Panc1 (cell line): ENCODE results near the gene ARSG. TPM values are rescaled to one million over a fixed set of nuclear protein-coding genes. Genes with fewer than 3 reads are reported as not detected.

Source experiments
- ATAC-seq: fragments of 200-7000 bp; cut with Tn5 transposase; 2 replicates; pipeline ENCODE4 v1.9.1; 2020; ENCODE audit warnings: mild to moderate bottlenecking, moderate library complexity
- BruUV-seq: library from RNA; stranded (reverse); fragments of 400-500 nt; replicated peaks from 2 replicates; lab custom pipeline; 2021; lab: Mats Ljungman, UMichigan
- CTCF ChIA-PET: fragments of 300-600 bp; sonication (Branson Sonifier 250); formaldehyde crosslinking; loops from one replicate; lab custom pipeline; 2022; ENCODE audit warnings: antibody characterized with exemption; lab: Charles Lee
- POLR2A ChIA-PET: fragments of 300-600 bp; sonication (Branson Sonifier 250); formaldehyde crosslinking; loops from one replicate; lab custom pipeline; 2022; ENCODE audit warnings: antibody characterized with exemption; lab: Charles Lee
- DNase-seq: peaks from one replicate; pipeline ENCODE4 v3.0.0-alpha.2; 2010; ENCODE audit warnings: low read depth, low spot score
- H3K27ac ChIP-seq: 2 replicates; pipeline ENCODE4 v1.5.1; 2011; ENCODE audit warnings: mild to moderate bottlenecking, low read length, inconsistent platforms
- H3K27me3 ChIP-seq: fragments of 200-500 bp; sonication (Bioruptor generic); 2 replicates; pipeline ENCODE4 v1.6.0; 2014; ENCODE audit warnings: low read length, inconsistent platforms; ENCODE audit not compliant: control insufficient read depth, insufficient read depth
- H3K36me3 ChIP-seq: fragments of 200-500 bp; sonication (Bioruptor generic); 2 replicates; pipeline ENCODE4 v1.5.1; 2014; ENCODE audit warnings: inconsistent platforms, mild to moderate bottlenecking, low read length, moderate library complexity; ENCODE audit not compliant: control insufficient read depth, insufficient read depth
- H3K4me1 ChIP-seq: 2 replicates; pipeline ENCODE4 v1.5.1; 2011; ENCODE audit warnings: inconsistent platforms, mild to moderate bottlenecking, low read length, moderate library complexity; ENCODE audit not compliant: control insufficient read depth, insufficient read depth
- H3K4me3 ChIP-seq, 2 experiments: 2 replicates each; pipeline ENCODE4 v1.5.1; 2011 to 2012; ENCODE audit warnings: low read depth in 2 of 2, low read length in 2 of 2, mild to moderate bottlenecking in 2 of 2, inconsistent platforms in 1 of 2, moderate library complexity in 1 of 2
- H3K9me3 ChIP-seq: fragments of 200-500 bp; sonication (Bioruptor generic); 2 replicates; pipeline ENCODE4 v1.5.1; 2014; ENCODE audit warnings: low read depth, mild to moderate bottlenecking, inconsistent platforms, low read length, moderate library complexity; ENCODE audit not compliant: control insufficient read depth, insufficient read depth
- CTCF ChIP-seq: fragments of 450-650 bp; IDR thresholded peaks from 2 replicates; pipeline ENCODE4 v1.5.1; 2017; ENCODE audit warnings: mild to moderate bottlenecking
- POLR2AphosphoS5 ChIP-seq: IDR thresholded peaks from 2 replicates; pipeline ENCODE4 v1.6.1; 2012; ENCODE audit warnings: mild to moderate bottlenecking, low read depth, low read length, moderate library complexity
- REST ChIP-seq, 2 experiments: IDR thresholded peaks; 2 replicates each; pipeline ENCODE4 v1.6.1; 2011 to 2012; ENCODE audit warnings: low read depth in 2 of 2, control low read depth in 1 of 2, low read length in 1 of 2, mild to moderate bottlenecking in 1 of 2, moderate library complexity in 1 of 2; ENCODE audit not compliant: insufficient read depth in 1 of 2
- SIN3A ChIP-seq: IDR thresholded peaks from 2 replicates; pipeline ENCODE4 v1.6.1; 2012; ENCODE audit warnings: low read depth, mild to moderate bottlenecking, low read length, moderate library complexity, borderline replicate concordance; ENCODE audit not compliant: insufficient read depth
- TCF7L2 ChIP-seq: IDR thresholded peaks from 2 replicates; pipeline ENCODE4 v1.6.1; 2011; ENCODE audit warnings: mild to moderate bottlenecking, low read depth, low read length, inconsistent platforms
- in situ Hi-C: cut with HindIII; loops from 2 replicates; pipeline ENCODE4 v1.10.0; 2016; ENCODE audit warnings: low sequenced_read_pairs, low pct_unique_long_range_greater_than_20kb
- intact Hi-C: fragments of 100-400 bp; cut with micrococcal nuclease; formaldehyde crosslinking; loops from one replicate; pipeline ENCODE4 v1.10.0; 2022; ENCODE audit not compliant: unreplicated experiment
- total RNA-seq: library from RNA; stranded (reverse); gene quantifications from one replicate; pipeline ENCODE4 v1.2.1, GENCODE V29; 2021; ENCODE audit not compliant: unreplicated experiment

Gene ARSG
- total RNA-seq, 1 experiment from 2014 or later = 2.3 TPM

GRCh38 chr17:68432086-68432864, 141.0 kb downstream of the ARSG start:
- TF ChIP-seq TCF7L2 (no peak), SIN3A (no peak), POLR2AphosphoS5 (no peak), CTCF (no peak; the same call in 1 of the 2 replicates), REST (IDR thresholded peaks at IDR 0.05; ENCODE audit: insufficient read depth in 1 of 2, low read depth in 2 of 2, low read length in 1 of 2) (no peak)
- in situ Hi-C loops = no loop called here
- Histone ChIP-seq H3K27ac (no peak overlapping the region), H3K4me1 (no peaks in the 10 kb centered on the region), H3K36me3 (no peaks in the 10 kb centered on the region), H3K27me3 (no peaks in the 10 kb centered on the region), H3K4me3 (no peak overlapping the region), H3K9me3 (no peaks in the 10 kb centered on the region)
- intact Hi-C loops = no loop called here
- ATAC-seq = no peak
- ChIA-PET CTCF (interaction anchor here (0.6 kb wide), 1 partner anchor 226 kb away, joined by 4 read pairs; no protein-coding TSS in a partner anchor), POLR2A (no interaction called here)
- no TSS peak for BruUV-seq
- no peak for DNase-seq

- CTCF ChIA-PET = no interaction called here
- no TSS peak for BruUV-seq
- POLR2A ChIA-PET = no interaction called here
These were observed 141.9 kb downstream of the ARSG start for GRCh38 chr17:68433211-68433610.

More at GRCh38 chr17:68433211-68433610, 141.9 kb downstream of the ARSG start:
- Histone ChIP-seq H3K36me3 (no peaks in the 10 kb centered on the region), H3K4me3 (no peak overlapping the region), H3K4me1 (no peaks in the 10 kb centered on the region), H3K27ac (no peak overlapping the region), H3K9me3 (no peaks in the 10 kb centered on the region), H3K27me3 (no peaks in the 10 kb centered on the region)
- DNase-seq (no peak), ATAC-seq (no peak)
- in situ Hi-C loops (no loop called here), intact Hi-C loops (no loop called here)
- TF ChIP-seq POLR2AphosphoS5 (no peak), TCF7L2 (no peak), REST (IDR thresholded peaks at IDR 0.05; ENCODE audit: insufficient read depth in 1 of 2, low read depth in 2 of 2, low read length in 1 of 2) (no peak), SIN3A (no peak), CTCF (no peak)
